ENCODE data around the gene PTPN12.

- TF ChIP-seq POLR2A (IDR thresholded peaks at IDR 0.05; ENCODE audit: low read length) (no peak), GATA1 (IDR thresholded peaks at IDR 0.05; ENCODE audit: low read depth, low read length) (no peak)
Observed at GRCh38 chr7:77658928-77659327, 121.8 kb downstream of the PTPN12 start.
